ENCODE results near the gene CELA2A. TPM values are rescaled to one million over a fixed set of nuclear protein-coding genes. Genes with fewer than 3 reads are reported as not detected.

Gene CELA2A
- total and polyA plus RNA-seq, 8 donors: 0.34 to 0.53 (median 0.49) TPM; not detected in 5

DNA sequence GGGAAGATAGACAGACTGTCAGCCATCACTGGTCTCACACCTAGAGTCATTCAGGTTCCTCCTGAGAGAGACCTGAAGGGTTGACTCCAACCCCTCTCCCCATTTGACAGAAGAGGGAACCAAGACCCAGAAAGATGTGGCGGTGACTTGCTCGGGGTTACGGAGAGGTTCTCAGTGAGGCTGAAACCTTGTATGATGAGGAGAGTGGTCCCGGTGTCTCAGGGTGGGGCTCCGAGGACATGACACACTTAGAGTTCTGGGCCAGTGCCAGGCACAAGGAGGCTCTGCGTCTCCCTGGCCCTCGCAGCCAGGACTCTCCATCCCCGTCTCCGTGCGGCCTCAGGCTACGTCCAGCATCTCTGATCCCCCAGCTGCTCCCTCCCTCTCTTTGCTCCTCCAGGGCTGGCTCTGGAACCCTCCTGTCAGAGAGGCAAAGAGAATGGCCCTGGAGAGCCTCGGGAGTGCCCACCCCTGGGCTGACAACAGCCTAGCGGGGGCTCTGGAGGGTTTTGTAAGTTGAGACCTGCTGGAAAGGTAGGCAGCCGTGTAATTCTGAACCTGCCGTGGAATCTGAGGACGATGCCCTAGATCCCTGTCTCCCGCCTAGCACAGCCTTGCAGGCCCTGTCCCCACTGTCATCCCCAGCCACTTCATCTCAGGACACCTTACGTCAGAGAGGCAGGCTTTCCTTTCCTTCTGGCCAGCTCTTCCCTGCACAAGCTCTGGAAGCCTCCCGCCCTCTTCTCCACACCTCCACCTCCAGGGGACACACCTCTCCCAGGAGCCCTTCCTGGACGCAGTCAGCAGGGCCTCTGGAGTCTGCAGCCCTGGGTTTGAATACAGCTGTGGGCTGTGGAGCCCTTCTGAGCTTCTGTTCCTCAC lies 42.7 kb upstream of the CELA2A start:
- no peak for ATAC-seq
- Histone ChIP-seq H3K4me1 (peaks cover 18 to 85% of the 10 kb centered on the region in 2 donors), H3K36me3 (peaks cover 0 to 21% of the 10 kb centered on the region in 2 donors), H3K4me3 (peak overlapping the region in 1 of 2 donors; percentile 92), H3K9me3 (no peaks in the 10 kb centered on the region), H3K27me3 (no peaks in the 10 kb centered on the region), H3K27ac (peak overlapping the region in 1 of 2 donors; percentile 89)
- TF ChIP-seq, protein P1, sequence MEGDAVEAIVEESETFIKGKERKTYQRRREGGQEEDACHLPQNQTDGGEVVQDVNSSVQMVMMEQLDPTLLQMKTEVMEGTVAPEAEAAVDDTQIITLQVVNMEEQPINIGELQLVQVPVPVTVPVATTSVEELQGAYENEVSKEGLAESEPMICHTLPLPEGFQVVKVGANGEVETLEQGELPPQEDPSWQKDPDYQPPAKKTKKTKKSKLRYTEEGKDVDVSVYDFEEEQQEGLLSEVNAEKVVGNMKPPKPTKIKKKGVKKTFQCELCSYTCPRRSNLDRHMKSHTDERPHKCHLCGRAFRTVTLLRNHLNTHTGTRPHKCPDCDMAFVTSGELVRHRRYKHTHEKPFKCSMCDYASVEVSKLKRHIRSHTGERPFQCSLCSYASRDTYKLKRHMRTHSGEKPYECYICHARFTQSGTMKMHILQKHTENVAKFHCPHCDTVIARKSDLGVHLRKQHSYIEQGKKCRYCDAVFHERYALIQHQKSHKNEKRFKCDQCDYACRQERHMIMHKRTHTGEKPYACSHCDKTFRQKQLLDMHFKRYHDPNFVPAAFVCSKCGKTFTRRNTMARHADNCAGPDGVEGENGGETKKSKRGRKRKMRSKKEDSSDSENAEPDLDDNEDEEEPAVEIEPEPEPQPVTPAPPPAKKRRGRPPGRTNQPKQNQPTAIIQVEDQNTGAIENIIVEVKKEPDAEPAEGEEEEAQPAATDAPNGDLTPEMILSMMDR (IDR thresholded peaks at IDR 0.05): no peak
- intact Hi-C loops (cut with DNase I): no loop called here
- no peak for DNase-seq

DNA sequence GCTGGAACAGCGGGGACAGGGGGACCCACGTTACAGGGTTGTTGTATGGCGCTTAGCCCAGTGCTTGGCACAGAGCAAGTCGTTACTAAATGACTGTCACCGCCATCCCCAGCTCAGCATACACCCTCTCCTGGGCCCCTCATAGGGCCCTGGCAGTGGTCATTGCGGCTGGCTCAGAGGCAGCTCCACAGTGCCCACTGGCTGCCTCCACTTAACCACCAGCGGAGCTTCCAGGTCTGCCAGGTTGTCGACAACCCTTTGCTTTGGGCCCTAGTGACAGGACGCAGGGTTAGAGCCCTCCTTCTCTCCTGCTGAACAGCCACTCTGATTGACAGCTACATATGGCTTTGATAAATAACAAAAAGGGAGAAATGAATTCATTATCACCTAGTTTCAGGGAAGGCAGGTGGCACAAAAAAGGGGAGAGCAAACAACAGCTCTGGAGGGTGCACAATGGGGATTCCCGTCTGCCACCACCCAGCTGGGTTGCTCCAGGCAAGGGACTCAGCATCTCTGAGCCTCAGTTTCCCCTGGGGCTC lies 42.0 kb upstream of the CELA2A start:
- H3K4me1 ChIP-seq: peaks cover 18 to 85% of the 10 kb centered on the region in 2 donors
- H3K27ac ChIP-seq: peak overlapping the region in 1 of 2 donors; percentile 89
- TF ChIP-seq, protein P1 (IDR thresholded peaks at IDR 0.05): no peak
- intact Hi-C loops (cut with DNase I): no loop called here
- H3K36me3 ChIP-seq: peaks cover 0 to 21% of the 10 kb centered on the region in 2 donors
- no peaks in the 10 kb centered on the region for H3K27me3 ChIP-seq
- DNase-seq (no peak), ATAC-seq (no peak)
- peak overlapping the region in 1 of 2 donors; percentile 92 for H3K4me3 ChIP-seq
- no peaks in the 10 kb centered on the region for H3K9me3 ChIP-seq

DNA sequence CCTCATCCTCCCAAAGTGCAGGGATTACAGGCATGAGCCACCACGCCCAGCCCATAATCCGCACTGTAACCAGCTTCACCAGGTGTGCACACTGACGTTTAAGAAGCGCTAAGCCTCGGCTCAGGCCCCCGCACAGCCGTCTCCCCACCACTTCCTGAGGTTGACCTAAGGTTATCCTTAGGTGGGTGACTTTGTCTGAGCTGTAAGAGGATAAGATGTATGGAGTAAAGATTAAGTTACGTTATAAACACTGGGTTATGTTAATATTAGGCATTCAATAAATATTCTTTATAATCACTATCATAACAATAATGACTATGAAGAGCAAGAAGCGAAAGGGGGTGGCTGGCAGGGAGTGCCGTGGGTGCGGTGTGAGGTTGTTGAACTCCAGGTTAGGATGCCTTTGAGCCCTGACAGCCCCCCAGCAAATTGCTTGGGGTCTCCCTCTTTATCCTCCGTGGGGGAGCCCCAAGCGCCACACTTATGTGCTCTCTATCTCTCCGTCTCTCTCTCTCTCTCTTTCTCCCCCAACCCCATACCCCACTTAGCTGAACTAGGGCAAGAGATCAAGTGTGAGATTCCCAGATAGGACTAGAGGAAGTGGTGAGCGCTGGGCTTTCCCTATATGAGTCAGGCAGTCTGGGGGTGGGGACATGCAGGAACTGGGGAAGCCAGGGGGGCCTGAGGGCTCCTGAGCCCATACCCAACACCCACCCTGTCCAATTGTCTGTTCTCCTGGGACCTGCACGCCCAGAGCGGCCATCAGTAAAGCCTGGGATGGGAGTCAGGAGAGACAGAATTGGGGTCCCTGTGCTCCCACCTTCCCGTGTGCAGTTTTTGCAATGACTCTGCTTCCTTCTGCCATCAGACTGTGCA lies 39.2 kb upstream of the CELA2A start:
- H3K4me1 ChIP-seq: peaks cover 13 to 98% of the 10 kb centered on the region in 2 donors
- ATAC-seq: peak; percentile 49

DNA sequence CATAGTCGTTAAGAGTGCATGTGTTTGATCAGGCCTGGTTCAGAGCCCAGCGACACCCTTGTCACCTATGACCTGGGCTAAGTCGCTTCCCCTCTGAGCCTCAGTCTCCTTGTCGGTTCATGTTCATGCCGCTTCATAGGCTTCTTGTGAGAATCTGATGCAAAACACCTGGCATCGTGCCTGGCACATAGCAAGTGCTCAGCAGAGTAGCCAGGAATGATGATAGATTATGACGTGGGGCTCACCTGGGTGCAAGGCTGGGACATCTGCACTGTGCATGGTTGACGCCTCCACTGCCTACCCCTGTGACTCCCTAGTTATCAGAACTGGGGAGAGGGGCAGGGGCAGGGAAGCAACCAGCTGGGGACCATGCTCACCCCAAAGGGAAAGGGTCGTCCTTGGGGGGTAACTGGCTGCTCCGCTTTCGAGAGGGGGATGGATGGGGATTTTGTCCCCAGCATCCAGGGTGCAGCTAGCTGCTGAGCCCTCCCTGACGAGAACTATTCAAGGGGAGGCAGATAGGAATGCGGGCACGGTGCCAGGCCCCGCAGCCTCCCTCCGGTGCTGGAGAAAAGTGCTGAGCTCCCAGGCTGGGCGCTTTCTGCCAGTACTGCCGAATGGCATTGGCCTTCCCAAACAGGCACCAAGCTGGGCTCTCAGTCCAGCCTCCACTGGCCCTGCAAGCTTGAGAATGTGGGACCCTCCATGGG lies 37.6 kb upstream of the CELA2A start:
- H3K27ac ChIP-seq: peak overlapping the region in 1 of 2 donors; percentile 3
- H3K4me1 ChIP-seq: peaks cover 13 to 96% of the 10 kb centered on the region in 2 donors
- peaks cover 0 to 32% of the 10 kb centered on the region in 2 donors for H3K36me3 ChIP-seq
- TF ChIP-seq, protein P1 (IDR thresholded peaks at IDR 0.05): no peak
- no peak for DNase-seq
- no peak overlapping the region for H3K4me3 ChIP-seq
- H3K9me3 ChIP-seq: no peaks in the 10 kb centered on the region
- no peak for ATAC-seq
- H3K27me3 ChIP-seq: no peaks in the 10 kb centered on the region
- intact Hi-C loops (cut with DNase I): no loop called here

More for the DNA sequence above, 39.2 kb upstream of the CELA2A start:
- peak in 1 of 4 donors; percentile 69 for DNase-seq
- no peaks in the 10 kb centered on the region for H3K9me3 ChIP-seq
- H3K36me3 ChIP-seq: peaks cover 0 to 36% of the 10 kb centered on the region in 2 donors
- TF ChIP-seq, protein P1 (IDR thresholded peaks at IDR 0.05): no peak
- intact Hi-C loops (cut with DNase I): no loop called here
- H3K27ac ChIP-seq: peak overlapping the region; percentile 72 to 89
- peak overlapping the region in 1 of 2 donors; percentile 32 for H3K4me3 ChIP-seq
- no peaks in the 10 kb centered on the region for H3K27me3 ChIP-seq

Data from left lung (tissue), 10 donors.